K562 (cell line): ENCODE measurements around the gene HSPA6. TPM values are rescaled to one million over a fixed set of nuclear protein-coding genes. Genes with fewer than 3 reads are reported as not detected.
A peak's percentile ranks its signal among the peaks of the same experiment; 100 is the strongest.

Experiments
- NFRKB ChIP-seq: fragments of 450-650 bp; IDR thresholded peaks from 2 replicates; pipeline ENCODE4 v1.6.1; 2016; ENCODE audit warnings: low read depth
- ZNF584 ChIP-seq: fragments of 200-800 bp; sonication (Bioruptor generic); IDR thresholded peaks from 2 replicates; pipeline ENCODE4 v1.6.1; 2016; ENCODE audit warnings: low read depth, mild to moderate bottlenecking, missing genetic modification characterization, missing compliant biosample characterization
- polyA plus RNA-seq, 8 experiments: library from polyadenylated mRNA; depleted of rRNA in 4 of 8; stranded (reverse) in 5 of 8; unstranded in 3 of 8; fragments of >200 nt; fragmentation: Nextera tagmentation in 2 of 8; fragmentation: Illumina TruSeq in 1 of 8; extraction: Ambion mirVana in 2 of 8; extraction: Trizol in 1 of 8; gene quantifications; 2 replicates each; pipeline versions ENCODE4 v1.2.1 to v1.2.3, GENCODE V29; 2011 to 2014; ENCODE audit warnings: inconsistent platforms in 1 of 8, missing spikeins in 1 of 8
- total RNA-seq, 7 experiments: library from RNA; depleted of rRNA in 6 of 7; stranded (reverse); fragments of >200 nt in 6 of 7; fragmentation: Illumina TruSeq in 2 of 7; extraction: Trizol in 2 of 7; gene quantifications; 2 replicates each; pipeline versions ENCODE4 v1.2.1 to v1.2.3, GENCODE V29; 2011 to 2021; ENCODE audit warnings: low replicate concordance in 1 of 7
- TF ChIP-seq, protein P1 (sequence below): fragments of 450-650 bp; IDR thresholded peaks from 2 replicates; pipeline ENCODE4 v1.6.1; 2017; ENCODE audit warnings: antibody characterized with exemption, mild to moderate bottlenecking
- TF ChIP-seq, protein P2 (sequence below): fragments of 450-650 bp; conservative IDR thresholded peaks from 2 replicates; pipeline ENCODE4 v1.6.1; 2016; ENCODE audit warnings: missing genetic modification characterization, low read depth, mild to moderate bottlenecking, missing compliant biosample characterization, moderate library complexity

Gene HSPA6
- total and polyA plus RNA-seq, 9 of the 15 experiments (the other 6 are each of a cell fraction or from before 2014, with no cell fraction given), result 0.15 to 10.0 (median 2.4) TPM

GRCh38 chr1:161557506-161558450, 33.4 kb downstream of the HSPA6 start (continued):
- TF ChIP-seq, protein P1, sequence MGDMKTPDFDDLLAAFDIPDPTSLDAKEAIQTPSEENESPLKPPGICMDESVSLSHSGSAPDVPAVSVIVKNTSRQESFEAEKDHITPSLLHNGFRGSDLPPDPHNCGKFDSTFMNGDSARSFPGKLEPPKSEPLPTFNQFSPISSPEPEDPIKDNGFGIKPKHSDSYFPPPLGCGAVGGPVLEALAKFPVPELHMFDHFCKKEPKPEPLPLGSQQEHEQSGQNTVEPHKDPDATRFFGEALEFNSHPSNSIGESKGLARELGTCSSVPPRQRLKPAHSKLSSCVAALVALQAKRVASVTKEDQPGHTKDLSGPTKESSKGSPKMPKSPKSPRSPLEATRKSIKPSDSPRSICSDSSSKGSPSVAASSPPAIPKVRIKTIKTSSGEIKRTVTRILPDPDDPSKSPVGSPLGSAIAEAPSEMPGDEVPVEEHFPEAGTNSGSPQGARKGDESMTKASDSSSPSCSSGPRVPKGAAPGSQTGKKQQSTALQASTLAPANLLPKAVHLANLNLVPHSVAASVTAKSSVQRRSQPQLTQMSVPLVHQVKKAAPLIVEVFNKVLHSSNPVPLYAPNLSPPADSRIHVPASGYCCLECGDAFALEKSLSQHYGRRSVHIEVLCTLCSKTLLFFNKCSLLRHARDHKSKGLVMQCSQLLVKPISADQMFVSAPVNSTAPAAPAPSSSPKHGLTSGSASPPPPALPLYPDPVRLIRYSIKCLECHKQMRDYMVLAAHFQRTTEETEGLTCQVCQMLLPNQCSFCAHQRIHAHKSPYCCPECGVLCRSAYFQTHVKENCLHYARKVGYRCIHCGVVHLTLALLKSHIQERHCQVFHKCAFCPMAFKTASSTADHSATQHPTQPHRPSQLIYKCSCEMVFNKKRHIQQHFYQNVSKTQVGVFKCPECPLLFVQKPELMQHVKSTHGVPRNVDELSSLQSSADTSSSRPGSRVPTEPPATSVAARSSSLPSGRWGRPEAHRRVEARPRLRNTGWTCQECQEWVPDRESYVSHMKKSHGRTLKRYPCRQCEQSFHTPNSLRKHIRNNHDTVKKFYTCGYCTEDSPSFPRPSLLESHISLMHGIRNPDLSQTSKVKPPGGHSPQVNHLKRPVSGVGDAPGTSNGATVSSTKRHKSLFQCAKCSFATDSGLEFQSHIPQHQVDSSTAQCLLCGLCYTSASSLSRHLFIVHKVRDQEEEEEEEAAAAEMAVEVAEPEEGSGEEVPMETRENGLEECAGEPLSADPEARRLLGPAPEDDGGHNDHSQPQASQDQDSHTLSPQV, result peak; percentile 94
- TF ChIP-seq ZNF584 (peak; percentile 97), NFRKB (0 out of 2 replicates have a peak, but pooled peaks have one; percentile 36)
- TF ChIP-seq, protein P2, sequence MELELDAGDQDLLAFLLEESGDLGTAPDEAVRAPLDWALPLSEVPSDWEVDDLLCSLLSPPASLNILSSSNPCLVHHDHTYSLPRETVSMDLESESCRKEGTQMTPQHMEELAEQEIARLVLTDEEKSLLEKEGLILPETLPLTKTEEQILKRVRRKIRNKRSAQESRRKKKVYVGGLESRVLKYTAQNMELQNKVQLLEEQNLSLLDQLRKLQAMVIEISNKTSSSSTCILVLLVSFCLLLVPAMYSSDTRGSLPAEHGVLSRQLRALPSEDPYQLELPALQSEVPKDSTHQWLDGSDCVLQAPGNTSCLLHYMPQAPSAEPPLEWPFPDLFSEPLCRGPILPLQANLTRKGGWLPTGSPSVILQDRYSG (tag), result peak; percentile 78
